GM12892 (cell line): ENCODE results near the gene SPRY2.

ENCODE experiments used
- POLR2A ChIP-seq: IDR thresholded peaks from 2 replicates; pipeline ENCODE4 v1.6.1; 2011; ENCODE audit warnings: low read depth, low read length, control low read depth
- POLR2AphosphoS5 ChIP-seq: IDR thresholded peaks from 2 replicates; pipeline ENCODE4 v1.6.1; 2011; ENCODE audit warnings: low read depth, low read length, control low read depth
- TAF1 ChIP-seq: IDR thresholded peaks from 2 replicates; pipeline ENCODE4 v1.6.1; 2011; ENCODE audit warnings: low read depth, mild to moderate bottlenecking, control low read depth, low read length, borderline replicate concordance

- no peak for TF ChIP-seq POLR2A
- no peak for TF ChIP-seq POLR2AphosphoS5
- TF ChIP-seq TAF1: no peak
Measured at GRCh38 chr13:80303225-80303811, 37.6 kb downstream of the SPRY2 start.
